HL-60 (cell line): ENCODE results near the gene ZNF821.

Experiments used
- GABPA ChIP-seq: IDR thresholded peaks from 2 replicates; pipeline ENCODE4 v1.6.1; 2012; ENCODE audit warnings: low read depth
- REST ChIP-seq: IDR thresholded peaks from 2 replicates; pipeline ENCODE4 v1.6.1; 2012; ENCODE audit warnings: low read depth; ENCODE audit not compliant: insufficient replicate concordance
- TF ChIP-seq, protein P1 (sequence below): IDR thresholded peaks from one replicate; pipeline ENCODE4 v1.5.1; 2011; ENCODE audit warnings: low read length, control low read depth, inconsistent platforms; ENCODE audit not compliant: insufficient read depth

DNA sequence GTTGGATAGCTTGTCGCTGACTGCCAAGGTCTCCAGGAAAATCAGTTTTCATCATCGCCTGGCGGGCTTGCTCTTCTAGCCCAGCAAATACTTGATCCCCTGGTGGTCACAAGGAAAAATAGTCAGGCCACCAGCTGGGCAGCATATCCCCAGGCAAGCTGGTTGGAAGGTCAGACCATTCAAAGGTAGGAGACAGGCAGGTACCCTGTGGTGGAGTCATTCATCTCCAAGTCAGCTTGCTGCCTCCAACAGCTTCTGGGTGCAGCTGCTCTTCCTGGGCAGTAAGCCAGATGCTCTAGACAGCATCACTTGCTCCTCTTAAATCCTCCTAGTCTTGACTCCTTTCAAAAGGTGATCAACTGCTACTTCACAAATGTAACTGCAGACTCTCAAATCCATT, 16.0 kb downstream of the ZNF821 start:
- TF ChIP-seq, protein P1, sequence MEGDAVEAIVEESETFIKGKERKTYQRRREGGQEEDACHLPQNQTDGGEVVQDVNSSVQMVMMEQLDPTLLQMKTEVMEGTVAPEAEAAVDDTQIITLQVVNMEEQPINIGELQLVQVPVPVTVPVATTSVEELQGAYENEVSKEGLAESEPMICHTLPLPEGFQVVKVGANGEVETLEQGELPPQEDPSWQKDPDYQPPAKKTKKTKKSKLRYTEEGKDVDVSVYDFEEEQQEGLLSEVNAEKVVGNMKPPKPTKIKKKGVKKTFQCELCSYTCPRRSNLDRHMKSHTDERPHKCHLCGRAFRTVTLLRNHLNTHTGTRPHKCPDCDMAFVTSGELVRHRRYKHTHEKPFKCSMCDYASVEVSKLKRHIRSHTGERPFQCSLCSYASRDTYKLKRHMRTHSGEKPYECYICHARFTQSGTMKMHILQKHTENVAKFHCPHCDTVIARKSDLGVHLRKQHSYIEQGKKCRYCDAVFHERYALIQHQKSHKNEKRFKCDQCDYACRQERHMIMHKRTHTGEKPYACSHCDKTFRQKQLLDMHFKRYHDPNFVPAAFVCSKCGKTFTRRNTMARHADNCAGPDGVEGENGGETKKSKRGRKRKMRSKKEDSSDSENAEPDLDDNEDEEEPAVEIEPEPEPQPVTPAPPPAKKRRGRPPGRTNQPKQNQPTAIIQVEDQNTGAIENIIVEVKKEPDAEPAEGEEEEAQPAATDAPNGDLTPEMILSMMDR = no peak
- TF ChIP-seq REST = no peak
- TF ChIP-seq GABPA = no peak
